Smooth muscle cell (in vitro differentiated cells): ENCODE measurements around the gene FBLN2. TPM values are rescaled to one million over a fixed set of nuclear protein-coding genes. Genes with fewer than 3 reads are reported as not detected.

Experiments used
- DNase-seq: peaks from one replicate; lab custom pipeline; 2025; ENCODE audit not compliant: unreplicated experiment; lab: John Stamatoyannopoulos, UW
- H2AFZ ChIP-seq: fragments of 200-600 bp; sonication (generic); 2 replicates; pipeline ENCODE4 v1.6.0; 2016; ENCODE audit warnings: antibody characterized with exemption, low read depth, mild to moderate bottlenecking
- H3F3A ChIP-seq: fragments of 200-600 bp; sonication (generic); 2 replicates; pipeline ENCODE4 v1.6.0; 2017; ENCODE audit warnings: antibody characterized with exemption, low read depth
- H3K27ac ChIP-seq: fragments of 200-600 bp; sonication (generic); 2 replicates; pipeline ENCODE4 v1.5.1; 2016; ENCODE audit warnings: low read depth, mild to moderate bottlenecking
- H3K27me3 ChIP-seq: fragments of 200-600 bp; sonication (generic); 2 replicates; pipeline ENCODE4 v1.6.1; 2016; ENCODE audit warnings: low read depth, mild to moderate bottlenecking
- H3K36me3 ChIP-seq: fragments of 200-600 bp; sonication (generic); 2 replicates; pipeline ENCODE4 v1.5.1; 2016; ENCODE audit warnings: low read depth
- H3K4me1 ChIP-seq: fragments of 200-600 bp; sonication (generic); 2 replicates; pipeline ENCODE4 v1.5.1; 2016; ENCODE audit warnings: low read depth
- H3K4me2 ChIP-seq: fragments of 200-600 bp; sonication (generic); 2 replicates; pipeline ENCODE4 v1.6.0; 2016; ENCODE audit warnings: mild to moderate bottlenecking
- H3K4me3 ChIP-seq: fragments of 200-600 bp; sonication (generic); 2 replicates; pipeline ENCODE4 v1.5.1; 2016; ENCODE audit warnings: mild to moderate bottlenecking
- H3K79me2 ChIP-seq: fragments of 200-600 bp; sonication (generic); 2 replicates; pipeline ENCODE4 v1.6.0; 2016; ENCODE audit warnings: low read depth, mild to moderate bottlenecking
- H3K9ac ChIP-seq: fragments of 200-600 bp; sonication (generic); 2 replicates; pipeline ENCODE4 v1.6.0; 2016; ENCODE audit warnings: low read depth
- H3K9me3 ChIP-seq: fragments of 200-600 bp; sonication (generic); replicated peaks from 2 replicates; pipeline ENCODE4 v1.5.1; 2016; ENCODE audit warnings: low read depth
- H4K20me1 ChIP-seq: fragments of 200-600 bp; sonication (generic); 2 replicates; pipeline ENCODE4 v1.6.0; 2016; ENCODE audit warnings: low read depth
- WGBS: methylation state at CpG from one replicate; pipeline ENCODE4 v1.1.7; 2016; ENCODE audit warnings: low lambda C conversion rate; 5-methylcytosine and 5-hydroxymethylcytosine counted together
- polyA plus RNA-seq: library from polyadenylated mRNA; unstranded; fragments of >200 nt; fragmentation: Nextera tagmentation; extraction: Ambion mirVana; gene quantifications from 2 replicates; pipeline ENCODE4 v1.2.1, GENCODE V29; 2016
- total RNA-seq: library from RNA; depleted of rRNA; stranded (reverse); fragments of >200 nt; gene quantifications from 2 replicates; pipeline ENCODE4 v1.2.3, GENCODE V29; 2014
- TF ChIP-seq, protein P1 (sequence below): fragments of 200-600 bp; sonication (generic); IDR thresholded peaks from 2 replicates; pipeline ENCODE4 v1.5.1; 2017; ENCODE audit warnings: borderline replicate concordance, mild to moderate bottlenecking, antibody characterized with exemption; ENCODE audit not compliant: insufficient read depth, poor library complexity, severe bottlenecking

The FBLN2 gene
- total and polyA plus RNA-seq, 2 experiments from 2014 or later, result 159 to 390 TPM

DNA sequence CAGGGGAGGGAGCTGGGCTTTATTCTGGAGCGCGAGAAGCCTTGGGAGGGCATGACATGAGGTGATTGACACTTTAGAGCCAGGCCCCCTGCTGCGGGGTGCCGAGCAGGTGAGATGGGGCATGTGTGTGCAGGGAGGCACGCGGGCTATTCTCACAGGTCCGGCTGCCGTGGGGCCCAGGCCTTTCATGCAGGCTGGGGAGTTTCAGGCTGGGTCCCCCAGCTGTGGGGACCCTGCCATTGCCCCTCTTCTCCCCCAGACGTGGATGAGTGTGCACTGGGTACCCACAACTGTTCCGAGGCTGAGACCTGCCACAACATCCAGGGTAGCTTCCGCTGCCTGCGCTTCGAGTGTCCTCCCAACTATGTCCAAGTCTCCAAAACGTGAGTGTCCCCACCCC is 87.3 kb downstream of the FBLN2 start:
- no peaks in the 10 kb centered on the region for H3K79me2 ChIP-seq
- 95% methylated on average over 14 of the region's 14 CpGs for WGBS
- H4K20me1 ChIP-seq, result no peaks in the 10 kb centered on the region
- H3K36me3 ChIP-seq, result no peaks in the 10 kb centered on the region
- H3K4me3 ChIP-seq, result no peak overlapping the region
- H3K4me1 ChIP-seq, result no peaks in the 10 kb centered on the region
- no peaks in the 10 kb centered on the region for H3K27me3 ChIP-seq
- no peak overlapping the region for H3K9ac ChIP-seq
- no peak overlapping the region for H3K4me2 ChIP-seq
- no peaks in the 10 kb centered on the region for H3K9me3 ChIP-seq
- TF ChIP-seq, protein P1, sequence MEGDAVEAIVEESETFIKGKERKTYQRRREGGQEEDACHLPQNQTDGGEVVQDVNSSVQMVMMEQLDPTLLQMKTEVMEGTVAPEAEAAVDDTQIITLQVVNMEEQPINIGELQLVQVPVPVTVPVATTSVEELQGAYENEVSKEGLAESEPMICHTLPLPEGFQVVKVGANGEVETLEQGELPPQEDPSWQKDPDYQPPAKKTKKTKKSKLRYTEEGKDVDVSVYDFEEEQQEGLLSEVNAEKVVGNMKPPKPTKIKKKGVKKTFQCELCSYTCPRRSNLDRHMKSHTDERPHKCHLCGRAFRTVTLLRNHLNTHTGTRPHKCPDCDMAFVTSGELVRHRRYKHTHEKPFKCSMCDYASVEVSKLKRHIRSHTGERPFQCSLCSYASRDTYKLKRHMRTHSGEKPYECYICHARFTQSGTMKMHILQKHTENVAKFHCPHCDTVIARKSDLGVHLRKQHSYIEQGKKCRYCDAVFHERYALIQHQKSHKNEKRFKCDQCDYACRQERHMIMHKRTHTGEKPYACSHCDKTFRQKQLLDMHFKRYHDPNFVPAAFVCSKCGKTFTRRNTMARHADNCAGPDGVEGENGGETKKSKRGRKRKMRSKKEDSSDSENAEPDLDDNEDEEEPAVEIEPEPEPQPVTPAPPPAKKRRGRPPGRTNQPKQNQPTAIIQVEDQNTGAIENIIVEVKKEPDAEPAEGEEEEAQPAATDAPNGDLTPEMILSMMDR, result no peak
- no peak for DNase-seq
- H3K27ac ChIP-seq, result no peak overlapping the region
- no peaks in the 10 kb centered on the region for H3F3A ChIP-seq
- no peak overlapping the region for H2AFZ ChIP-seq

DNA sequence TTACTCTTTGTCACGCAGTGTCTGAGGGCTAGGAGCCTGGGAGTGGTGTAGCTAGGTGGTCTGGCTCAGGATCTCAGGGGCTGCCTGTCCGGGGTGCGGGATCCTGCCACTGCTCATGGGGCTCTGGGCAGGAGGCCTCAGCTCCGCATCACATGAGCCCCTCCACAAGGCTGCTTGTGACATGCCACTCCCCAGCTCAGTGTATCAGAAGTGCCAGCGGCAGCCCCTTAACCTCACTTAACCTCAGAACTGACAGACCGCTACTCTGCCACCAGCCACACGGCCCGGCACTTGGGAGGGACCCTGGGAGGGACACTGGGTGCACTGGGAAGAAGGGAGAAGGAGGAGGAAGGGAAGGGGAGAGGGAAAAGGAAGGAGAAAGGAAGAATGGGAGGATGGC is 87.9 kb downstream of the FBLN2 start:
- 93% methylated on average over 8 of the region's 8 CpGs for WGBS
- Histone ChIP-seq H3K79me2 (no peaks in the 10 kb centered on the region), H3K4me3 (no peak overlapping the region), H3K27me3 (no peaks in the 10 kb centered on the region), H3K36me3 (no peaks in the 10 kb centered on the region), H3K27ac (no peak overlapping the region), H3K4me1 (no peaks in the 10 kb centered on the region), H3K9me3 (no peaks in the 10 kb centered on the region), H2AFZ (no peak overlapping the region), H3F3A (no peaks in the 10 kb centered on the region), H4K20me1 (no peaks in the 10 kb centered on the region), H3K4me2 (no peak overlapping the region), H3K9ac (no peak overlapping the region)
- no peak for DNase-seq
- TF ChIP-seq, protein P1, result no peak

DNA sequence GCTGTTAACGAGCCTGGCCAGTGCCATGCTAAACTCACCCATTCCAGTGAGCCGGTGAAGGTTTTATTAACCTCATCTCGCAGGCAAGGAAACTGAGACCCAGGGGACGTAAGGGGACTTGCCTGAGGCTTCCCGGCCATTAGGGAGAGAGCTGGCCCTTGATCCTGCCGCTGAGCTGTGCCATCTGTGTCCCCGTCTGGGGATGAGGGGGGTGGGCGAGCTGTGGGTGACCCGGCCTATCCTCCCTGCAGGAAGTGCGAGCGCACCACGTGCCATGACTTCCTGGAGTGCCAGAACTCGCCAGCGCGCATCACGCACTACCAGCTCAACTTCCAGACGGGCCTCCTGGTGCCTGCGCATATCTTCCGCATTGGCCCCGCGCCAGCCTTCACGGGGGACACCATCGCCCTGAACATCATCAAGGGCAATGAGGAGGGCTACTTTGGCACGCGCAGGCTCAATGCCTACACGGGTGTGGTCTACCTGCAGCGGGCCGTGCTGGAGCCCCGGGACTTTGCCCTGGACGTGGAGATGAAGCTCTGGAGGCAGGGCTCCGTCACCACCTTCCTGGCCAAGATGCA is 88.5 kb downstream of the FBLN2 start:
- Histone ChIP-seq H3K4me3 (no peak overlapping the region), H3K27ac (no peak overlapping the region), H3F3A (no peaks in the 10 kb centered on the region), H3K36me3 (no peaks in the 10 kb centered on the region), H3K9ac (no peak overlapping the region), H3K79me2 (no peaks in the 10 kb centered on the region), H3K9me3 (no peaks in the 10 kb centered on the region), H3K27me3 (no peaks in the 10 kb centered on the region), H3K4me1 (no peaks in the 10 kb centered on the region), H3K4me2 (no peak overlapping the region), H2AFZ (no peak overlapping the region), H4K20me1 (no peaks in the 10 kb centered on the region)
- TF ChIP-seq, protein P1, result no peak
- 86% methylated on average over 31 of the region's 31 CpGs for WGBS
- DNase-seq, result no peak

DNA sequence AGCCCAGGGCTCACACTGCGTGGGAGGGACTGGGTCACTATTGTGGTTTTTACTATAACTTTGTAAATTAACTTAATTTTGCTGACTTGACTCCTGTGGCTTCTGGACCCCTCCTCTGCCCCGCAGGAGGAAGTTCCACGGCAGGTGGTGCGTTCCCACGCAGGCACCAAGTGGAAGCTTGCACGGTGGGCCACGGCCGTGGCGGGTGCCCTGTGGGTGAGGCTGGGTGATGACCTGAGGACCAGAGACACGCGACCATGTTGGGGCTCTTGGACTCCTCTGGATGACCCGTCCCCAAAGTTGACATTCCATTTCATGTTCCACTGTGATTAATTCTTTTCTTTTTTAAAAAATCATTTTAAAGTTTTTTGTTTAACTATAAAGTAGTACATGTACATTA is 89.0 kb downstream of the FBLN2 start:
- H3K9ac ChIP-seq, result no peak overlapping the region
- H3K27me3 ChIP-seq, result no peaks in the 10 kb centered on the region

More for the DNA sequence above, 89.0 kb downstream of the FBLN2 start:
- Histone ChIP-seq H3K27ac (no peak overlapping the region), H2AFZ (no peak overlapping the region), H3K4me3 (no peak overlapping the region), H3K4me2 (no peak overlapping the region), H3K36me3 (no peaks in the 10 kb centered on the region), H3K4me1 (no peaks in the 10 kb centered on the region), H4K20me1 (no peaks in the 10 kb centered on the region), H3K79me2 (no peaks in the 10 kb centered on the region), H3F3A (no peaks in the 10 kb centered on the region), H3K9me3 (no peaks in the 10 kb centered on the region)
- WGBS, result 97% methylated on average over 12 of the region's 12 CpGs
- TF ChIP-seq, protein P1, result no peak
- no peak for DNase-seq
